Activated CD8-positive, alpha-beta memory T cell treated with anti-CD3 and anti-CD28 coated beads, Interleukin-2, amount 50 U/mL, for 24 hours (primary cell): Measurements from ENCODE around the gene AMBP.
"Not testable (repeated sequence)": the region's sequence is repeated elsewhere in the genome, so short reads cannot be mapped to it uniquely, and the experiment has no call there.

Source experiments
- DNase-seq: peaks from one replicate; pipeline ENCODE4 v3.0.0-alpha.2; 2020; ENCODE audit errors: extremely low read depth

The AMBP gene

DNA sequence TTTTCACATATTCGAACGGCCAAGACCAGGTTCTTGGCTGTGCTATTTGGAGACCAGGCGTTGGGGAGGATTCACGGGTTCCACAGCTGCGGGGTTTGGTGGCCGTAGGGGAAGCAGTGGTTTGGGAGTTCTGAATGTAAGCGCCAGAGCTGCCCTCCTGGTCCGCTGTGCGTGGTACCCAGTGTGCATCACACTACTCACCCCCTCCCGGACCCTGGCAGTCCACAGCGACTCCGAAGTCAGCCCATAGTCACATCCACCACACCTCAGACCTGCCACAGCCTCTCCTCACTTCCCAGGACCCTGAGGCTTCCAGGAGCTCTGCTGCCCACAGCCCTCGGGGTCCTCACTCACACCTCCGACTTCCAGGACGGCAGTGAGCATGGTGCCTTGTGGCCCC, 26.8 kb downstream of the AMBP start:
- DNase-seq: no peak

DNA sequence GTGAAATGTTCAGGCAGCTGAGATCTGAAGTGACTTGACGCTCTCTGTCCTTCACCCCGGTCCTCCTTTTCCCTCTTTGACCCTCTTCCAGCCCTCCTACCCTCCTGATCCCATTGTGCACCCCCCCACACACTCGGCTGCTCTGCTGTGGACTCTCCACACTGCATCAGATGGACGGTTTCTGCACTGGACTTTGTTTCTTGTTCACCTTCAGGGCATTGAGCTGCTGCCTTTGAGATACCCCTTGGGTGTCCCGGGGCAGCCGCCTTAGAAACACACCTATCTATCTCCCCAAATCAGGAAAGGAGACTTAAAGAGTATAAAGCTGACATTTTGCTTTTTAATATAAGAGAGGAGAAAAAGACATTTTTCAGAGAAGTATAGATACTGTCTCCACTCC, 27.5 kb downstream of the AMBP start:
- DNase-seq: no peak

DNA sequence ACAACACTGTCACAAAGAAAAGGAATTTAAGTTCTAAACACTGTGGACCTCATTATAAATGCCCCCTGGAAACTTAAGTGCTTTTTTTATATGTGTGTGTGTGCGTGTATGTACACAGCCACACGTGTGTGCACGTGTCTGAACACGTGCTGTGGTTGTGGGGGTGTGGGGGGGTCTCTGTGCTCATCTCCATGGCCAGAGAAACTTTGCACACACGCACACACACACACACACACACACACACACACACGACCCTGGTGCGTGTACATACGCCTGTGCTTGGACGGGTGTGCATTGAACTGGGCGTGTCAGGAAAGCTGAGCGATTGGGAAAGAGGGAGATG, 27.9 kb downstream of the AMBP start:
- DNase-seq: no peak

DNA sequence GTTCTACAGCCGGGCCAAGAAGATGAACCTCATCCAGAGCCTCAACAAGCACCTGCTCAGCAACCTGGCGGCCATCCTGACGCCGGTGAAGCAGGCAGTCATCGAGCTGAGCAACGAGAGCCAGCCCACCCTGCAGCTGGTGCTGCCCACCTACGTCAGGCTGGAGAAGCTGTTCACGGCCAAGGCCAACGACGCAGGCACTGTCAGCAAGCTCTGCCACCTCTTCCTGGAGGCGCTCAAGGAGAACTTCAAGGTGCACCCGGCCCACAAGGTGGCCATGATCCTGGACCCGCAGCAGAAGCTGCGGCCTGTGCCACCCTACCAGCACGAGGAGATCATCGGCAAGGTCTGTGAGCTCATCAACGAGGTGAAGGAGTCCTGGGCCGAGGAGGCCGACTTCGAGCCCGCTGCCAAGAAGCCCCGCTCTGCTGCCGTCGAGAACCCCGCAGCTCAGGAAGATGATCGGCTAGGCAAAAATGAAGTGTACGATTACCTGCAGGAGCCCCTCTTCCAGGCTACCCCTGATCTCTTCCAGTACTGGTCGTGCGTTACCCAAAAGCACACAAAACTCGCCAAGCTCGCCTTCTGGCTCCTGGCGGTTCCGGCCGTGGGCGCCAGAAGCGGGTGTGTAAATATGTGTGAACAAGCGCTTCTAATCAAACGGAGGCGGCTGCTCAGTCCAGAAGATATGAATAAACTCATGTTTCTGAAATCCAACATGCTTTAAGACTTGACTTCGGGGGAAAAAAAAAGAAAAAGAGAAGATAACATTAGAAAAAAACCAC, 28.5 kb downstream of the AMBP start:
- DNase-seq: no peak

DNA sequence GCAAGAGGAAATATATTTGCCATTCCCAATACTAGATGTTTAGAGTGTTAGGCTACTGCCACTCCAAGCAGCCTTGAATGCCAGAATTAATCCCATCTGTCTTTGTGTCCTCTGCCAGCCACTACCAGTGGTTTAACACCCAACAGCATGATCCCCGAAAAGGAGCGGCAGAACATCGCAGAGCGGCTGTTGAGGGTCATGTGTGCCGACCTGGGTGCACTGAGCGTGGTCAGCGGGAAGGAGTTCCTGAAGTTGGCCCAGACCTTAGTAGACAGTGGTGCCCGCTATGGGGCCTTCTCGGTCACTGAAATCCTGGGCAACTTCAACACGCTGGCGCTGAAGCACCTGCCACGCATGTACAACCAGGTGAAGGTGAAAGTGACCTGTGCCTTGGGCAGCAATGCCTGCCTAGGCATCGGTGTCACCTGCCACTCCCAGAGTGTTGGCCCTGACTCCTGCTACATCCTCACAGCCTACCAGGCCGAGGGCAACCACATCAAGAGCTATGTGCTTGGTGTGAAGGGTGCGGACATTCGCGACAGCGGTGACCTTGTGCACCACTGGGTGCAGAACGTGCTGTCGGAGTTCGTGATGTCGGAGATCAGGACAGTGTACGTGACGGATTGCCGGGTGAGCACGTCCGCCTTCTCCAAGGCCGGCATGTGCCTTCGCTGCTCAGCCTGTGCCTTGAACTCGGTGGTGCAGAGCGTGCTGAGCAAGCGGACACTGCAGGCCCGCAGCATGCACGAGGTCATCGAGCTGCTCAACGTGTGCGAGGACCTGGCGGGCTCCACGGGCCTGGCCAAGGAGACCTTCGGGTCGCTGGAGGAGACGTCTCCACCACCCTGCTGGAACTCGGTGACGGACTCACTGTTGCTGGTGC, 29.3 kb downstream of the AMBP start:
- no peak for DNase-seq

DNA sequence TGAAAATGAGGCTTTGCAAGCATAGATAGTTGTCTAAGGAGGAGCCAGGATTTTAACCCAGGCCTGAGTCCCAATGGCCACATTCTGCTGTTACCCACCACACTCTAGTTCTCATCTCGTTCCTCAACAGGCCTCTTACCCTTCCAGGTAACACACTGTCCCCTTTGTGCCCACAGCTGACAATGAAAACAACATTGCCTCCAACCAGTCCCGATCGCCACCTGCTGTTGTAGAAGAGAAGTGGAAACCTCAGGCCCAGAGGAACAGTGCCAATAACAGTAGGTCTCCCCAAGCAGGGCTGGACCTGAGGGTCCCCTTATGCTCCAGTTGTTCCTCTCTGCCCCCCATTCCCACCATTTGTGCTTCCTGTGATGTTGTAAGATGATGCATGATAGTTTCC, 30.4 kb downstream of the AMBP start:
- no peak for DNase-seq

DNA sequence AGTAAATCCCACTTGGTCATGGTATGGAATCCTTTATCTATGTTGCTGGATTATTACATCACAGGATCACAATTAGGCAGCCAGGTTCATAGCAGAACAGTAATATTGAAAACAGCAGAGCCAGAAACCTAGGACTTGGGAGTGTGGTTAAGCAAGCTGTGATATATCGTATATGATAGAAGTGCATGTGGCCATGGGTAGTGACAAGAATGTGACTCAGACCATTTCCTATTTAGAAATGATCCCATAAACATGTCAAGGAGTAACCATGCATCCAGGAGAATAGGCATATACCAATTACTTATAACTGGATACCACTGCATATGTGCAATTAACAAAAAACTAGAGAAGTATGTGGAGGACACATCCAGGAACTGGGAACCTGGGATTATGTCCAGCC, 31.2 kb downstream of the AMBP start:
- DNase-seq: no peak

DNA sequence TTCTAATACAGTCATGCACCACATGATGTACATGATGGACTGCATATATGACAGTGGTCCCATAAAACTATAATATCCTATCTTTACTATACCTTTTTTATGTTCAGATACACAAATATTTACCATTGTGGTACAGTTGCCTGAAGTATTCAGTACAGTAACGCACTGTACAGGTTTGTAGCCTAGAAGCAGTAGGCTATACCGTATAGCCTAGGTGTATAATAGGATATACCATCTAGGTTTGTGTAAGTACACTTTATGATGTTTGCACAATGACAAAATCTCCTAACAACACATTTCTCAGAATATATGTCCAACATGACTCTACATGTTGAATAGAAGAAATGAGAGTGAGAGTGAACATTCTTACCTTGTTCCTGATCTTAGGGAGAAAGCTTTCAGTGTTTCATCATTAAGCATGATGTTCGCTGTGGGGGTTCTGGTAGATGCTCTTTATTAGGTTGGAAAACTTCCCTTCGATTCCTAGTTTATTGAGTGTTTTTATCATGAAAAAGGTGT, 31.8 kb downstream of the AMBP start:
- no peak for DNase-seq

DNA sequence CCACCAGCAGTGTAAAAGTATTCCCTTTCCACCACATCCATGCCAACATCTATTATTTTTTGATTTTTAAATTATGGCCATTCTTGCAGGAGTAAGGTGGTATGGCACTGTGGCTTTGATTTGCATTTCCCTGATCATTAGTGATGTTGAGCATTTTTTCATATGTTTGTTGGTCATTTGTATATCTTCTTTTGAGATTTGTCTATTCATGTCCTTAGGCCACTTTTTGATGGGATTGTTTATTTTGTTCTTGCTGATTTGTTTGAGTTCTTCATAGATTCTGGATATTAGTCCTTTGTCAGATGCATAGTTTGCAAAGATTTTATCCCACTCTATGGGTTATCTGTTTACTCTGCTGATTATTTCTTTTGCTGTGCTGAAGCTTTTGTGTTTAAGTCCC, 34.4 kb downstream of the AMBP start:
- DNase-seq: not testable (repeated sequence)

DNA sequence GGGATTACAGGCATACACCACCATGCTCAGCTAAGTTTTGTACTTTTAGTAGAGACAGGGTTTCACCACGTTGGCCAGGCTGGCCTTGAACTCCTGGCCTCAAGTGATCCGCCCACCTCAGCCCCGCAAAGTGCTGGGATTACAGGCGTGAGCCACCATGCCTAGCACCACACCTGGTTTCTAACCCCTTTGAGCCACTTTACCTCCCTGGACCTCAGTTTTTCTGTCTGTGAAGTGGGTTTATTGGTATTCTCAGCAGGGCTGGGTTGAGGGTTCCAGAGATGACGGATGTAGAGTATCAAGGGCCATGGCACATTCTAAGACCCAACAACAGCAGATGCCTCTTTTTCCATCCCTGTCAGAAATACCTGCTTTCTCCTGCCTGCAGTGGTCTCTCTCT, 38.6 kb downstream of the AMBP start:
- DNase-seq: no peak

DNA sequence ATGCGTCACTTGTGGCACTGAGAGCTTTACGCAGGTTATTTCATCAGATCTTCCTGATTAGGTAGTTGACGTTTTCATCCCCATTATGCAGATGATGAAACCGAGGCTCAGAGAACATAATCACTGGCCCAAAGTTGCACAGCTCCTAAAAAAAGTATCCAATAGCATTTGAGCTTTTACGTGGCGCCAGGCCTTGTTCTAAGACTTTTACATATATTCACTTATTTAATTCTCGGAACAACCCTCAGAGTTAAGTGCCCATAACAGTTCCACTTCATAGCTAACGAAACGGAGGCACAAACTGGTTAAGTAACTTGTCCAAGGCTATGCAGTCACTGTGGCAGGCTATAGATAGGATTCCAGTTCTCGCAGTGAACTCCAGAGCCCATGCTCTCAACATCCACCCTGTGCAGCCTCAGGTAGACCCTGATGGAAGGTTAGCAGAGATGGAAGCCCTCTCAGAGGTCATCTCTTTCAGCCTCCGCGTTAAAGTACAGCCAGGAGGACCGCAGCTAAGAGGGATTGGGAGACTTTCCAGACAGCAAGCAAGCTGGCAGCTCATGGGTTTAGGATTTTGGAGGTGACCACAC, 39.3 kb downstream of the AMBP start:
- no peak for DNase-seq

DNA sequence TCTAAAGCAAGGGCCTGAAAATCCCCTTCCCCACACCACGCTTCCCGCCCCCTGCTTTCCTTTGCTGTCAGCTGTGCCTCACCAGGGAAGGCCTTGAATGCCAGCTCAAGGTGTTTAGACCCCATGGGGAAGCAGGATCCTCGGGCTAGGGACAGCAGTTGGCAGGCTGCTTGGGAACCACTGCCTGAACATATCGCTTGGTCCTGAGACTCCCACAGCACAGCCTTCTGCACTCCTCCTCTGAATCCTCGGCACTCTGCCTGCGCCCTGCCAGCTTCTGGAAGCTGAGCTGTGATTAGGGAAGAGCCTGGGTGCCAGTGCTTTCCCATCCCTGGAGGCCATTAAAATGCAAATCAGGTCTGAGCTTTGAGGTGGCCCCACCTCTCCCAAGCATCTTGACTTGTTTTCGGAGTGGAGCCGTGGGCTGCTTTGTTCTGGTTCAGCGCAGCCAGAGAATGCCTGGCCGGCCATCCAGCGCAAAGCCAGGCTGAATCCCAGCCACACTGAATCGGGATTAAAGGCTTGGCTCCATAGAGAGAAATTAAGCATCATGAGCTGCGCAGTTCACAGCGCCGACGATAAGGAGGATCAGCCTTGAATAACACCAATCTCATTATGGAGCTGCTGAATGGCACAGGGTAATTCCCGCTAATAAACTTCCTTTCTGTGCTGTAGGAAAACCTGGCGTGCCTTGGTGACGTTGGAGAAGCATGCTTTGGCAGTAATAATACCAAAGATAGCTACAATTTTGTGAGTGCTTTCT, 40.0 kb downstream of the AMBP start:
- no peak for DNase-seq

DNA sequence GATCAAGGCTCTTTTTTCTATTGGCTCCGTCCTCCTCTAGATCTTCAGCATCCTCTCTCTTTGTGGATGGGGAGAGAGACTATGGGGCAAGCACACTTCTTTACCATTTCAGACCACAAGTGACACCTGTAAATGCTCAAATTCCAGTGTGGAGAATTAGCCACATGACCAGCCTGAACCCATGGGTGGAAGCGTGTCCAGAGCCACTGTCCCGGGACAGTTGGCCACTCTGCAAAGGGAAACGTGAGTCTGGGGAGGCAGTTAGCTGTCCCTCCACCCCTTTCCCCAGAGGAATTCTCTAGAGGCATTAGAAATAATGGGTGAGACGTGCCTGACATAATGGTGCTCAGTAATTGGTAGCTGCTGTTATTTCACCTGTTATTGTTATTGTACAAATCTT, 40.9 kb downstream of the AMBP start:
- DNase-seq: no peak

DNA sequence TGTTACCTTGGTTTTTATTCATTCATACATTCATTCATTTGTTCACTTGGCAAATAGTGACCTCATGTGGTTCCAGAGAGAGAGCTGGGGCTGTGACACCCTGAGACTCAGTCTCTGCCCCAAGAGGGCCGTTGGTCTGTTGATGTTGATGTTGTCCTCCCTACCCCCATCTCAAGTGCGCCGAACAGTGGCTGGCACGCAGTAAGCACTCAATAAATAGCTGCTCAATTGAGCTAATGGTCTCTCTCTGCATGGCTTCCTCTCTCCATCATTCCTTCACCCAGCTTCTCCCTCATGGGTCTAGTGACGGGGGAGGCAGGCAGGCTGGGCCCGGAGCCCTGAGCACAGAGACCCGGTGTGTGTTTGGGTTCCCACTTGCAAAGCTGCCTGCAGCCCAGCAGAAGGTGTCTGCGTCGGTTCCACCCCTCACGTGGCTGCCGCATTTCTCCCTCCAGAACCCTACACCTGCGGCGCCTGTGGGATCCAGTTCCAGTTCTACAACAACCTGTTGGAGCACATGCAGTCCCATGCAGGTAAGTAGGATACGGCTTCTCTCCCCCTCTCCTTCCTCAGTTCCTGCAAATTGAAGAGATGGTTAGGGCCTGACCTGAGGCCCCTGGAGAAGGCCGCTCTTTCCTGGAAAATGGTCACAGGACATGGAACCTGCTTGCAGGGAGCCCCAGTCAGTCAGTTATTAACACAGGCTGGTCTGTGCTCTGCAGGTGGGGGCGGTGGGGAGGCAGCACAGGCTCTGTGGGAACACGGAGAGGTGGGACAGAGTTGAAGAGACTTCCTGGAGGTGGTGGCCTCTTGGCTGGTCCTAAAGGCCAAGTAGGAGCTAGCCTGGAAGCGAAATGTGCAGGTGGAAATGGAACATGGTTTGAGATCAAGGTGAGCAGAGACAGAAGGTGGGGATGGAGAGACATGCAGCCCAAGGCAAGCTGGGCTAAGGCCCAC, 42.0 kb downstream of the AMBP start:
- no peak for DNase-seq

DNA sequence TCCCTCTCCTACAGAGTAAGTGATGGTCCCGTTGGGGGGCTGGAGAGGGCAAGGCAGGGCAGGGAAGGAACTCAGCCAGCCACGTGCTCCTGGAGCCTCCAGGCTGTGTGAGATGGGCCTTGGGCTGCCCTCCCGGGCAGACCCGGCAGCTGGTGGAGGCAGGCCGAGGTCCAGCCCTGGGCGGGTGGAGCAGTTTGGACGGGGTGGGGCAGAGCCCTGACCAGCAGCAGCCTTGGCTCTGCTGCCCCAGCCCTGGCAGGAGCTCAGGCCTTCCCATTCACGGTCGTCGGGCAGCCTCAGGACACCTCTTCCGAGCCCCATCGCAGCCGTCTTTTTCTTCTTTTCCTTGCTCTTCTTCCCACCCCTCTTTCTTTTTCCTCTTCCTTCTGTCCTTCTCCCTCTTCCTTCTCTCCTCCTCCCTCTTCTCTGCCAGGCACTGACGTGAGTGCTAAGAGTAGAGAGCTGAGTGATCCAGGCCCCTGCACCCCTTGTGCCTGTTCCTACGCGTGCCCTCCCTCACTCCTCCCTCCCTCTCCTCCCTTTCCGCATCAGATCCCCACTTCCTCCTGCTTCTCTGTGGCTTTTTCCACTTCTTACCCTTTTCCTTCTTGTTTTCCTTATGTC, 42.8 kb downstream of the AMBP start:
- no peak for DNase-seq

DNA sequence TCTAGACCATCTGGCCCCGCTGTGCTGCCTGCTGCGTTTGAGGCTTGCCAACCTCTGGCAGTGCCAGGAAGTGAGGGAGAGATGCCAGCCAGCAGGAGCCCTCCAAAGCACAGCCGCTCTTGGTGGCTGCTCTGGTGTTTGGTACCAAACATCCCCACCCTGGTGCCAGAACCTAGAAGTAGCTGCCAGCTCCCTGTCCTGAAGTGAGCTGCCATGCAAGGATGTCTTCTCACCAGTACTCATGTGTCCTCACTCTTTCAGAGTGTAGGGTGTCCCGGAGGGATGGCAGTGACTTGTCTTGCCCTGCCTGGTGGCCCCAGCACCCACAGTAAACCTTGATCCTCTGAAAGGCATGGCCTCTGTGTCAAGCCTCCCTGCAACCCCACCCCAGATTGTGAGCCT, 43.4 kb downstream of the AMBP start:
- no peak for DNase-seq

DNA sequence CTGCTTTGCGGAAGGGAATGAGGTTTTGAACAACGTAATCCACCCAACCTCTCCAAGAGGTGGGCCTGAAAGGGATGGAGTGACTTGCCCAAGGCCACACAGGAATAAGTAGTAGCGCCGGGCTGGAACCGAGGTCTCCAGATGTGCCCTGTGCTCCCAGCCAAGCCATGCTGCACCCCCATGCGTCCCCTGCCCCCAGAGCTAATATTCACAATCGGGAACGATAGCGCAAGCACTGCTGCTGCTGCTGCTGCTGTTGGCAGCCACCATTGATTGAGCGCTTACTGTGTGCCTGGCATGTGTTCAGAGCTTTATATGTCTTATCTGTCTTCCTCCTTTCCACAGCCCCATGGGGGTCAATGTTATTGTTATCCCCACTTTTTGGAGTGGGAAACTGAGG, 43.9 kb downstream of the AMBP start:
- DNase-seq: no peak

DNA sequence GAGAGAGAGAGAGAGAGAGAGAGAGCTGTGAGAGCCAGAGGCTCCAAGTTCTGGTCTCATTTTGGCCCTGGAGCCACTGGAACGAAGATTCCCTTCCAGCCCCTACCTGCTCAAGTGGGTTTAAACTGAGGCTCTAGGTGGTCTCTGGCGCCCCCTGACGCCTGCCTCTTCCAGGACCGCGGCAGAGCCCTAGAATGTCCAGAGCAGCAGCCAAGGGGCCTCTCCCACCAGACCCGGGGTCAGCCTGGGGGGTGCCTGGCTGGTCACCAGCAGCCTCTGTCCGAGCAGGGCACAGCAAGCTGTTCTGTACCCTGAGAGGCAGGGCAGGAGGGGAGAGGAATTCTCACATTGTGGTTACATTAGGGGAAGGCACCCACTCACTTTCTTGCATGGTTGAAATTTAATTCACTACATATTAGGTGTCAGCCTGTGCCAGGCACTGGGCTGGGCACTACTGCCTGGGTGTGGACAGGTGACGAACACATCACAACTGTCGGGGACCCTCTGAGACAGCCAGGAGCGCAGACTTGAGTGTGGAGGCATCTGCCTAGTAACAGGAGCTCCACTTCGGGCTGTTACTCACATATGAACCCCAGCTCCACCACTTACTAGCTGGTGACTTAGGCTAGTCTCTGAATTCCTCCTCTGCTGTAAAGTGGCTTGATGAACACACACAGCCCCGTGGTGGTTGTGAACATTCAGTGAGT, 44.5 kb downstream of the AMBP start:
- DNase-seq: no peak

DNA sequence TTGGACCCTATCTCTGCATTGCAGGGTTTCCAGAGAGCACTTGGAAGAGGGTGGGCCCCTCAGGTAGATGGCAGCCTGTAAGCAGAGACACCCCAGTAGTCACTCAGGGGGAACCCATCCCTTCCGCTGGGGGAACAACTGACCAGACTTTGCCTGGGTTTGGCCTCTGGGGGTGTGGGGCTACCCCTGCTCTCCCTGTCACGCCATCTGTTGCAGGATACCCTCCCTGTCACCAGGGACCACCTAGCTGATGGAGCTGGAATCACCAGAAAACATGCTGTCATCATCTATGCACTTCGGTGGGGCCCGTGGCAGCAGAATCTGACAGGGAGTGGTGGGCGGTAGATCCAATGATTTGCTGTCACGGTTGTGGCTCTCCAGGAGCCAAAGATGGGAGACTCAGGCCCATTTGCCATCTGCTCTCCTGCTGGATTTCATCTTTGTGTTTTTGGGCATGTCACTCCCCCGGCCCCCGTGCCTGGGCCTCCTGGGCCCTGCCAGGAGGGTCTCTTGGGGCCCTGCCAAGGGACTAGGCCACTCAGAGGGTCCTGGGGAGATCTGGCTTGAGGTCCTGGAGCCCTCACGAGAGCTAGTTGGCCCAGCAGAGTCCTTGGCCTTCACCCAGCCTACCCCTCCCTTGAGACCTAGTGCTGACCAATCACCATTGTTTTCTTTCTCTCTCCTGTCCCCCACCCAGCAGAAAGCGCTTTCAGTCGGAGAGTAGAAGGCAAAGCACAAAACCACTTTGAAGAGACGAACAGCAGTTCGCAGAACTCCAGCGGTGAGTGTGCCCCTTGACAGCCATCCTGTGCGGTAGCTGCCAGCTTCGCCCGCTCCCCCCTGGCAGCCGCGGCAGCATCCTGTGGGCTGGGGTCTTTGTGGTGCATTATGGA, 45.9 kb downstream of the AMBP start:
- no peak for DNase-seq
